HepG2 (cell line): Measurements from ENCODE around the gene LTA. TPM values are rescaled to one million over a fixed set of nuclear protein-coding genes. Genes with fewer than 3 reads are reported as not detected.

Experiments used
- AGO2 ChIP-seq: fragments of 200-400 bp; formaldehyde crosslinking; optimal IDR thresholded peaks from 2 replicates; pipeline ENCODE3; 2017; ENCODE audit warnings: mild to moderate bottlenecking, low read depth, low read length, moderate library complexity
- CREB1 ChIP-seq, 2 experiments: fragments of 450-650 bp in 1 of 2; IDR thresholded peaks; 2 replicates each; pipeline ENCODE4 v1.6.1; 2016 to 2017; ENCODE audit warnings: control low read depth in 1 of 2, mild to moderate bottlenecking in 1 of 2, missing compliant biosample characterization in 1 of 2, missing genetic modification characterization in 1 of 2
- KMT2A ChIP-seq: sonication (generic); formaldehyde crosslinking; IDR thresholded peaks from 2 replicates; pipeline ENCODE4 v1.4.0; 2020; ENCODE audit warnings: missing genetic modification reagents
- MLXIP ChIP-seq: sonication (generic); formaldehyde crosslinking; IDR thresholded peaks from 2 replicates; pipeline ENCODE4 v1.9.0; 2021; ENCODE audit warnings: missing genetic modification reagents, borderline replicate concordance
- MXI1 ChIP-seq: IDR thresholded peaks from 3 replicates; pipeline ENCODE4 v1.6.1; 2012; ENCODE audit warnings: low read depth, low read length, inconsistent platforms, borderline replicate concordance
- NAIF1 ChIP-seq: sonication (generic); formaldehyde crosslinking; IDR thresholded peaks from 2 replicates; pipeline ENCODE4 v1.5.0; 2020; ENCODE audit warnings: mild to moderate bottlenecking, missing genetic modification reagents, borderline replicate concordance
- RBM39 ChIP-seq: fragments of 200-400 bp; formaldehyde crosslinking; IDR thresholded peaks from one replicate; pipeline ENCODE4 v1.6.1; 2018; ENCODE audit warnings: antibody characterized with exemption, mild to moderate bottlenecking, low read depth, low read length; ENCODE audit not compliant: poor library complexity, severe bottlenecking
- TAF15 ChIP-seq: fragments of 200-400 bp; formaldehyde crosslinking; IDR thresholded peaks from one replicate; pipeline ENCODE4 v1.6.1; 2018; ENCODE audit warnings: mild to moderate bottlenecking, low read depth, low read length; ENCODE audit not compliant: poor library complexity, severe bottlenecking
- ZBTB42 ChIP-seq: sonication (generic); formaldehyde crosslinking; IDR thresholded peaks from 2 replicates; pipeline ENCODE4 v1.5.0; 2020; ENCODE audit warnings: mild to moderate bottlenecking, missing genetic modification reagents
- ZFP36L2 ChIP-seq: sonication (generic); formaldehyde crosslinking; IDR thresholded peaks from 2 replicates; pipeline ENCODE4 v1.4.0; 2020; ENCODE audit warnings: missing genetic modification reagents
- ZMYM4 ChIP-seq: sonication (generic); formaldehyde crosslinking; IDR thresholded peaks from 2 replicates; pipeline ENCODE4 v1.8.1; 2023; ENCODE audit warnings: mild to moderate bottlenecking, missing genetic modification reagents
- ZNF30 ChIP-seq: sonication (generic); formaldehyde crosslinking; IDR thresholded peaks from 2 replicates; pipeline ENCODE4 v1.5.0; 2020; ENCODE audit warnings: mild to moderate bottlenecking, missing genetic modification reagents
- ZNF33B ChIP-seq: sonication (generic); formaldehyde crosslinking; IDR thresholded peaks from 2 replicates; pipeline ENCODE4 v1.5.1; 2020; ENCODE audit warnings: mild to moderate bottlenecking, missing genetic modification reagents
- ZNF547 ChIP-seq: sonication (generic); formaldehyde crosslinking; IDR thresholded peaks from 2 replicates; pipeline ENCODE4 v1.5.1; 2020; ENCODE audit warnings: mild to moderate bottlenecking, missing genetic modification reagents
- ZNF724P ChIP-seq: sonication (generic); formaldehyde crosslinking; IDR thresholded peaks from 2 replicates; pipeline ENCODE4 v1.8.0; 2022; ENCODE audit warnings: missing genetic modification reagents, borderline replicate concordance
- polyA plus RNA-seq, 8 experiments: library from polyadenylated mRNA; depleted of rRNA in 3 of 8; stranded (reverse) in 7 of 8; unstranded in 1 of 8; fragments of >200 nt; fragmentation: Illumina TruSeq in 4 of 8; extraction: Trizol in 4 of 8; gene quantifications; 2 replicates each; pipeline versions ENCODE4 v1.2.1 to v1.2.3, GENCODE V29; 2011 to 2016; ENCODE audit warnings: low read depth in 4 of 8, missing spikeins in 1 of 8, mixed read lengths in 1 of 8; ENCODE audit not compliant: insufficient read depth in 1 of 8
- total RNA-seq, 5 experiments: library from RNA; depleted of rRNA; stranded (reverse); fragments of >200 nt; fragmentation: Illumina TruSeq; extraction: Trizol; gene quantifications; 2 replicates each; pipeline ENCODE4 v1.2.3, GENCODE V29; 2016; ENCODE audit warnings: low read depth in 1 of 5
- TF ChIP-seq, protein P1 (sequence below): sonication (generic); formaldehyde crosslinking; IDR thresholded peaks from 2 replicates; pipeline ENCODE4 v1.5.0; 2020; ENCODE audit warnings: mild to moderate bottlenecking, missing genetic modification reagents, borderline replicate concordance
- TF ChIP-seq, protein P2 (sequence below): sonication (generic); formaldehyde crosslinking; IDR thresholded peaks from 2 replicates; pipeline ENCODE4 v1.5.0; 2020; ENCODE audit warnings: mild to moderate bottlenecking, missing genetic modification reagents
- TF ChIP-seq, protein P3 (sequence below): sonication (generic); formaldehyde crosslinking; IDR thresholded peaks from 2 replicates; pipeline ENCODE4 v1.4.0; 2020; ENCODE audit warnings: missing genetic modification reagents, borderline replicate concordance

LTA gene
- total and polyA plus RNA-seq, 2 of the 13 experiments (the other 11 are each of a cell fraction or from before 2014, with no cell fraction given), result 0.09 TPM; not detected in 1

- TF ChIP-seq, protein P1, sequence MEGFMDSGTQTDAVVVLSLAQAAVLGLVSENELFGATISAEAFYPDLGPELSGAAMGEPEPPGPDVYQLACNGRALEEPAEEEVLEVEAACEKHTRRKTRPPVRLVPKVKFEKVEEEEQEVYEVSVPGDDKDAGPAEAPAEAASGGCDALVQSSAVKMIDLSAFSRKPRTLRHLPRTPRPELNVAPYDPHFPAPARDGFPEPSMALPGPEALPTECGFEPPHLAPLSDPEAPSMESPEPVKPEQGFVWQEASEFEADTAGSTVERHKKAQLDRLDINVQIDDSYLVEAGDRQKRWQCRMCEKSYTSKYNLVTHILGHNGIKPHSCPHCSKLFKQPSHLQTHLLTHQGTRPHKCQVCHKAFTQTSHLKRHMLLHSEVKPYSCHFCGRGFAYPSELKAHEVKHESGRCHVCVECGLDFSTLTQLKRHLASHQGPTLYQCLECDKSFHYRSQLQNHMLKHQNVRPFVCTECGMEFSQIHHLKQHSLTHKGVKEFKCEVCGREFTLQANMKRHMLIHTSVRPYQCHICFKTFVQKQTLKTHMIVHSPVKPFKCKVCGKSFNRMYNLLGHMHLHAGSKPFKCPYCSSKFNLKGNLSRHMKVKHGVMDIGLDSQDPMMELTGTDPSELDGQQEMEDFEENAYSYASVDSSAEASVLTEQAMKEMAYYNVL (CRISPR knock-in tag), result peak; percentile 88; the same call in 1 of the 2 replicates
- TF ChIP-seq, protein P2, sequence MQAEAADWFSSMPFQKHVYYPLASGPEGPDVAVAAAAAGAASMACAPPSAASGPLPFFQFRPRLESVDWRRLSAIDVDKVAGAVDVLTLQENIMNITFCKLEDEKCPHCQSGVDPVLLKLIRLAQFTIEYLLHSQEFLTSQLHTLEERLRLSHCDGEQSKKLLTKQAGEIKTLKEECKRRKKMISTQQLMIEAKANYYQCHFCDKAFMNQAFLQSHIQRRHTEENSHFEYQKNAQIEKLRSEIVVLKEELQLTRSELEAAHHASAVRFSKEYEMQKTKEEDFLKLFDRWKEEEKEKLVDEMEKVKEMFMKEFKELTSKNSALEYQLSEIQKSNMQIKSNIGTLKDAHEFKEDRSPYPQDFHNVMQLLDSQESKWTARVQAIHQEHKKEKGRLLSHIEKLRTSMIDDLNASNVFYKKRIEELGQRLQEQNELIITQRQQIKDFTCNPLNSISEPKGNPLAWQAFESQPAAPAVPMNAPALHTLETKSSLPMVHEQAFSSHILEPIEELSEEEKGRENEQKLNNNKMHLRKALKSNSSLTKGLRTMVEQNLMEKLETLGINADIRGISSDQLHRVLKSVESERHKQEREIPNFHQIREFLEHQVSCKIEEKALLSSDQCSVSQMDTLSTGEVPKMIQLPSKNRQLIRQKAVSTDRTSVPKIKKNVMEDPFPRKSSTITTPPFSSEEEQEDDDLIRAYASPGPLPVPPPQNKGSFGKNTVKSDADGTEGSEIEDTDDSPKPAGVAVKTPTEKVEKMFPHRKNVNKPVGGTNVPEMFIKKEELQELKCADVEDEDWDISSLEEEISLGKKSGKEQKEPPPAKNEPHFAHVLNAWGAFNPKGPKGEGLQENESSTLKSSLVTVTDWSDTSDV (CRISPR knock-in tag), result no peak
- TF ChIP-seq ZNF547 (CRISPR knock-in tag), result no peak; the same call in 1 of the 2 replicates
- no peak for TF ChIP-seq MLXIP
- TF ChIP-seq ZMYM4, result peak; percentile 74
- 0 out of 2 replicates have a peak, but pooled peaks have one; percentile 39 for TF ChIP-seq NAIF1 (CRISPR knock-in tag)
- no peak for TF ChIP-seq ZFP36L2 (CRISPR knock-in tag)
- TF ChIP-seq TAF15, result peak; percentile 45
- TF ChIP-seq ZBTB42 (CRISPR knock-in tag), result peak; percentile 31; the same call in 1 of the 2 replicates
- TF ChIP-seq, protein P3, sequence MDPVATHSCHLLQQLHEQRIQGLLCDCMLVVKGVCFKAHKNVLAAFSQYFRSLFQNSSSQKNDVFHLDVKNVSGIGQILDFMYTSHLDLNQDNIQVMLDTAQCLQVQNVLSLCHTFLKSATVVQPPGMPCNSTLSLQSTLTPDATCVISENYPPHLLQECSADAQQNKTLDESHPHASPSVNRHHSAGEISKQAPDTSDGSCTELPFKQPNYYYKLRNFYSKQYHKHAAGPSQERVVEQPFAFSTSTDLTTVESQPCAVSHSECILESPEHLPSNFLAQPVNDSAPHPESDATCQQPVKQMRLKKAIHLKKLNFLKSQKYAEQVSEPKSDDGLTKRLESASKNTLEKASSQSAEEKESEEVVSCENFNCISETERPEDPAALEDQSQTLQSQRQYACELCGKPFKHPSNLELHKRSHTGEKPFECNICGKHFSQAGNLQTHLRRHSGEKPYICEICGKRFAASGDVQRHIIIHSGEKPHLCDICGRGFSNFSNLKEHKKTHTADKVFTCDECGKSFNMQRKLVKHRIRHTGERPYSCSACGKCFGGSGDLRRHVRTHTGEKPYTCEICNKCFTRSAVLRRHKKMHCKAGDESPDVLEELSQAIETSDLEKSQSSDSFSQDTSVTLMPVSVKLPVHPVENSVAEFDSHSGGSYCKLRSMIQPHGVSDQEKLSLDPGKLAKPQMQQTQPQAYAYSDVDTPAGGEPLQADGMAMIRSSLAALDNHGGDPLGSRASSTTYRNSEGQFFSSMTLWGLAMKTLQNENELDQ (CRISPR knock-in tag), result no peak
- TF ChIP-seq ZNF724P (CRISPR knock-in tag), result peak; percentile 55; the same call in 1 of the 2 replicates
- TF ChIP-seq ZNF33B, result 0 out of 2 replicates have a peak, but pooled peaks have one; percentile 44
- TF ChIP-seq MXI1, result peak; percentile 63; the same call in 2 of the 3 replicates
- TF ChIP-seq RBM39, result peak; percentile 72
- peak; percentile 41; the same call in 1 of the 2 replicates for TF ChIP-seq CREB1 (IDR thresholded peaks at IDR 0.05)
- TF ChIP-seq CREB1 (CRISPR knock-in tag; IDR thresholded peaks at IDR 0.05), result no peak
- no peak for TF ChIP-seq AGO2
- peak; percentile 81; the same call in 1 of the 2 replicates for TF ChIP-seq ZNF30 (CRISPR knock-in tag)
- peak; percentile 72; the same call in 1 of the 2 replicates for TF ChIP-seq KMT2A (CRISPR knock-in tag)
Measured at GRCh38 chr6:31580807-31581433, 8.8 kb downstream of the LTA start (continued).
